ENCODE measurements around the gene ASPSCR1. TPM values are rescaled to one million over a fixed set of nuclear protein-coding genes. Genes with fewer than 3 reads are reported as not detected.

The ASPSCR1 gene
- total and polyA plus RNA-seq, 2 of the 13 experiments (the other 11 are each of a cell fraction or from before 2014, with no cell fraction given): 274 to 314 TPM

DNA sequence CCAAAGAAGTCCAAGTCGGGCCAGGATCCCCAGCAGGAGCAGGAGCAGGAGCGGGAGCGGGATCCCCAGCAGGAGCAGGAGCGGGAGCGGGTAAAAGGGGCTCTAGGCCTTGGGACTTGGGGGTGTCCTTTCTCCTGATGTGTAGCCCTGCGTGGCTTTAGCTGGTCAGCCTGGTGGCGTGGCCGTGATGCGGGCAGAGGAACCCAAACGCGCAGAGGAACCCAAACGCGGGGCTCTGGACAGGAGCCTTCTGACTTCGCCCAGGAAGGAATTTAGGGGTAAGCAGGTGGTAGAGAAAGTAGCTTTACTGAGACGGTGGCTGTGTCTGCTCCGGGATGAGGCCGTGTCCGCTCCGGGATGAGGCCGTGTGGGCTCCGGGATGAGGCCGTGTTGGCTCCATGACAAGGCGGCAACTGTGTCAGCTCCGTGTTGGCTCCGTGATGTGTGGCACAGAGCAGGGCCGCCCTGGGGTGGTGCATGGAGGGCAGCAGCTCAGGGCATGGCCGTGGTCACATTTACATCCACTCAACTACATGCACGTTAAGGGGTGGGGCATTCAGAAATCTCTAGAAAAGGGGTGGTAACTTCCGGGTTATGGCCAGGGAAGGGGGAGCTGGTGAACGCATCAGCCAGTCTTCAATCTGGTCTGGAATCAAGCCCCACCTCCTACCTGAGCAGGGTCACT is 19.5 kb downstream of the ASPSCR1 start:
- no peaks in the 10 kb centered on the region for H3K36me3 ChIP-seq (replicated peaks in 1 of 2; ENCODE audit: control insufficient read depth in 1 of 2, insufficient read depth in 2 of 2, low read length in 2 of 2)
- intact Hi-C loops (cut with micrococcal nuclease; ENCODE audit: unreplicated experiment) (no loop called here), in situ Hi-C loops (cut with HindIII; ENCODE audit: extremely low pct_ligation_motif_present, low pct_unique_long_range_greater_than_20kb) (loop anchor here (5.0 kb wide), 1 partner anchor 40 kb away; no protein-coding TSS in a partner anchor)
- BruUV-seq (replicated peaks): no TSS peak
- no peaks in the 10 kb centered on the region for H3K27me3 ChIP-seq (ENCODE audit: control insufficient read depth in 1 of 2, insufficient read depth in 2 of 2, low read length in 2 of 2)
- peak; percentile 73 for DNase-seq (ENCODE audit: low spot score)
- H3K9ac ChIP-seq (ENCODE audit: insufficient read depth, low read depth, low read length): peak overlapping the region; percentile 96
- FAIRE-seq: no peak
- ChIA-PET CTCF (ENCODE audit: low intra/inter-chr PET ratio, low total read pairs) (interaction anchor here (1.0 to 5.6 kb wide), 2 partner anchors 24 to 37 kb away, joined by 4 to 73 read pairs; partner anchors contain the start of gene NOTUM), POLR2A (interaction anchor here (0.7 to 16.1 kb wide), 13 partner anchors 7 to 182 kb away, joined by 3 to 470 read pairs (median 30); partner anchors contain the start of genes ASPSCR1, CENPX, DCXR and LRRC45)
- ATAC-seq: no peak
- no peaks in the 10 kb centered on the region for H3K9me3 ChIP-seq (ENCODE audit: low read length)
- H3K27ac ChIP-seq (ENCODE audit: extremely low read length, insufficient read depth, low read length): peak overlapping the region; percentile 97
- H3K4me3 ChIP-seq (replicated peaks in 1 of 3; ENCODE audit: insufficient read depth in 1 of 3, low read depth in 2 of 3, low read length in 3 of 3): peak overlapping the region; percentile 38 to 80 (median 55)
- WGBS (ENCODE audit: low lambda C conversion rate): 88% methylated on average over 30 of the region's 30 CpGs
- H3K79me2 ChIP-seq (ENCODE audit: insufficient read depth, low read length): peaks cover 63% of the 10 kb centered on the region
- H4K20me1 ChIP-seq (ENCODE audit: insufficient read depth, low read length): no peaks in the 10 kb centered on the region
- H2AFZ ChIP-seq (ENCODE audit: low read length): no peak overlapping the region
- peaks cover 99% of the 10 kb centered on the region for H3K4me1 ChIP-seq (ENCODE audit: insufficient read depth, low read length)
- peak overlapping the region; percentile 99 for H3K4me2 ChIP-seq (ENCODE audit: low read depth, low read length)
- TF ChIP-seq ZKSCAN5 (CRISPR knock-in tag; IDR thresholded peaks at IDR 0.05) (no peak), CSRNP1 (CRISPR knock-in tag; IDR thresholded peaks at IDR 0.05) (peak; percentile 54; the same call in 1 of the 2 replicates), TIGD3 (CRISPR knock-in tag; IDR thresholded peaks at IDR 0.05; ENCODE audit: borderline replicate concordance) (no peak), TFE3 (CRISPR knock-in tag; IDR thresholded peaks at IDR 0.05) (0 out of 2 replicates have a peak, but pooled peaks have one; percentile 23), ZNF574 (CRISPR knock-in tag; IDR thresholded peaks at IDR 0.05) (peak; percentile 38), ATF1 (CRISPR knock-in tag; IDR thresholded peaks at IDR 0.05) (no peak), ZNF597 (CRISPR knock-in tag; IDR thresholded peaks at IDR 0.05) (no peak), ZNF468 (CRISPR knock-in tag; IDR thresholded peaks at IDR 0.05) (peak; percentile 13; the same call in 1 of the 2 replicates)
- TF ChIP-seq, protein P1, sequence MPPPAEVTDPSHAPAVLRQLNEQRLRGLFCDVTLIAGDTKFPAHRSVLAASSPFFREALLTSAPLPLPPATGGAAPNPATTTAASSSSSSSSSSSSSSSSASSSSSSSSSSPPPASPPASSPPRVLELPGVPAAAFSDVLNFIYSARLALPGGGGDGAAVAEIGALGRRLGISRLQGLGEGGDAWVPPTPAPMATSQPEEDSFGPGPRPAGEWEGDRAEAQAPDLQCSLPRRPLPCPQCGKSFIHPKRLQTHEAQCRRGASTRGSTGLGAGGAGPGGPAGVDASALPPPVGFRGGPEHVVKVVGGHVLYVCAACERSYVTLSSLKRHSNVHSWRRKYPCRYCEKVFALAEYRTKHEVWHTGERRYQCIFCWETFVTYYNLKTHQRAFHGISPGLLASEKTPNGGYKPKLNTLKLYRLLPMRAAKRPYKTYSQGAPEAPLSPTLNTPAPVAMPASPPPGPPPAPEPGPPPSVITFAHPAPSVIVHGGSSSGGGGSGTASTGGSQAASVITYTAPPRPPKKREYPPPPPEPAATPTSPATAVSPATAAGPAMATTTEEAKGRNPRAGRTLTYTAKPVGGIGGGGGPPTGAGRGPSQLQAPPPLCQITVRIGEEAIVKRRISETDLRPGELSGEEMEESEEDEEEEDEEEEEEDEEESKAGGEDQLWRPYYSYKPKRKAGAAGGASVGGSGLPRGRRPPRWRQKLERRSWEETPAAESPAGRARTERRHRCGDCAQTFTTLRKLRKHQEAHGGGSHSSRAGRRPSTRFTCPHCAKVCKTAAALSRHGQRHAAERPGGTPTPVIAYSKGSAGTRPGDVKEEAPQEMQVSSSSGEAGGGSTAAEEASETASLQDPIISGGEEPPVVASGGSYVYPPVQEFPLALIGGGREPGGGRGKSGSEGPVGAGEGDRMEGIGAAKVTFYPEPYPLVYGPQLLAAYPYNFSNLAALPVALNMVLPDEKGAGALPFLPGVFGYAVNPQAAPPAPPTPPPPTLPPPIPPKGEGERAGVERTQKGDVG (CRISPR knock-in tag; IDR thresholded peaks at IDR 0.05; ENCODE audit: borderline replicate concordance): peak; percentile 94
